ENCODE data around the gene HINT3.
"Not testable (repeated sequence)": the region's sequence is repeated elsewhere in the genome, so short reads cannot be mapped to it uniquely, and the experiment has no call there.

The HINT3 gene

DNA sequence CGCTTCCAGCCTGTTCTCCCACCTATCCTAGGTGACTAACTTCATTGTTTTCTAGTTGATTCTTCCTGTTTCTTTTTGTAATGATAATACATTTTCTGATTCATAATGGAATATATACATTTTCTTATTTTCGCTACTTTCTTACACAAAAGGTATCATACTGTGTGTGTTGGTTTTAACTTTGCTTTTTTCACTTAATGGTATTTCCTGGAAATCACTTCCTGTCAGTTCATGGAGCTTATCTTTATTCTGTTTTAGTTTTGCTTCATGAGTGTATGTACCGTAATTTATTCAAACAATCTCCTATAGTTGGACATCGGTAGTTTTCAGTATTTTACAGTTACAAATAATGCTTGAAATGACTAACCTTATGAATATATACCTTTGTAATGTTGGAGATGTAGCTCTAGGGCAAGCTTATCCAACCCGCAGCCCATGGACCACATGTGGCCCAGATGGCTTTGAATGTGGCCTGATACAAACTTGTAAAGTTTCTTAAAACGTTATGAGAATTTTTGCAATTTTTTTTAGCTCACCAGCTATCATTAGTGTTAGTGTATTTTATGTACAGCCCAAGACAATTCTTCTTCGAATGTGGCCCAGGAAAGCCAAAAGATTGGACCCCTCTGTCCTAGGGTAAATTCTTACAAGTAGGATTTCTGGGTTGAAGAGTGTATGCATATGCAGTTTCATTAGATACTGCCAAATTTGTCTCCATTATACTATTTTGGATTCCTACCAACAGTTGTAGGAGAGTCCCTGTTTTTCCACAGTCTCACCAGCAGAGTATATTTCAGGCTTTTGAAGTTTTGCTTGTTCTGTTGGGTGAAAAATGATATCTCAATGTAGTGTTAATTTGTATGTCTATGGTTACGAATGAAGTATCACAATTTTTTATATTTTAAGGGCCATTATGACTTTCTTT lies 46.4 kb downstream of the HINT3 start:
- DNase-seq (ENCODE audit: low read depth in 2 of 2), result no peak

DNA sequence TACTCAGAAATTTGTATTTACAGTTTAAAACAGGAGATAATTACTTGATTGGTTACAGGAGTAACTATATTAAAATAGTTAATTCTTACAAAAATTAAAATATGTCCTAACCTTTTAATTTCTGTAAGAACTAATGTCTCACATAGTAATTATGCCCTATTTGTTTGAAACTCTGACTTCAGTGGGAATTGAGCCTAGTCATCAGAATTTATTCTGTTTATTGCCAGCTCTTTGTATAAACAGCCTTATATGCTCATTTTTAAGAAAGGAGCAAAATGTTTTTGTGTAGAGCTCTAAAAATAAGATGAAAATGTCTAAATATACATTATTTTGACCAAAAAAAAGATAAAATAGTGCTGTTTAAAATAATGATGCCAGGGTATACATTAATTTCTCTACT lies 51.2 kb downstream of the HINT3 start:
- DNase-seq (ENCODE audit: low read depth in 2 of 2), result no peak

GRCh38 chr6:126010040-126010439 lies 53.5 kb downstream of the HINT3 start:
- no peak for DNase-seq (ENCODE audit: low read depth in 2 of 2)

DNA sequence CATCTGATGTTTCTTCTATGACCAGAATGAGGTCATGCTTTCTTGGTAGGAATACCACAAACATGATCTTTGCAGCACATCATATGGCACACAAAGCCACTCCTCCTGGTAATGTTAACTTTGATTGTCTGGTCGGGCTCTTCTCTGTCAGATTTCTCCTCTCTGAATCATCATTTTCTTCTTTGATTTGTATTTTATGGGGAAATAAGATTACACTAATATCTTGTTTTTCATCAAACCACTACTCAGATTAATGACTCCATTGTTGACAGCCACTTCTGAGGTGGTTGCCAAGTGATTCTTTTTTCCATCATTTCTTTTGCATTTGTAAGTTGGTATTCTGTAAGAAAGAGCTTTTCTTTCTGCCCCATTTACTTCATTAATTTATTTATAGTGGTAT lies 59.3 kb downstream of the HINT3 start:
- DNase-seq (ENCODE audit: low read depth in 2 of 2), result no peak

DNA sequence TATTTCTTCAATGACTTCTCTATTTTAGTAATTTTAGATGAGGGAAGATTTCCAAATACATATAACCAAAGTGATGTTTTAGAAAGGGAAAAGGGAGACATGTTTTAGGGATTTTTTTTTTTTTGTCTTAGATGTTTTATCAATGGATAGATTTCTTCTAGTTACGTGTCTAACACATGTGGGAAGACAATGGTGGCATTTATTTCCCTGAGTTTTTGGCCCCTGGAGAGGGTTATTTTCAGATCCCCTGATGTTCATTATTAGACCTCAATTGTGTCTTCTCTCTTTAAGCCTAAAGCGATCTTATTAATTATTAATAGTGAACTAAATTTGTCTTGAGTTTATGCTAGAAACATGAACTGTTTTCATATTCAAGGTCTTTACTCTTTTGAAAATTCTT lies 60.0 kb downstream of the HINT3 start:
- DNase-seq (ENCODE audit: low read depth in 2 of 2), result no peak

DNA sequence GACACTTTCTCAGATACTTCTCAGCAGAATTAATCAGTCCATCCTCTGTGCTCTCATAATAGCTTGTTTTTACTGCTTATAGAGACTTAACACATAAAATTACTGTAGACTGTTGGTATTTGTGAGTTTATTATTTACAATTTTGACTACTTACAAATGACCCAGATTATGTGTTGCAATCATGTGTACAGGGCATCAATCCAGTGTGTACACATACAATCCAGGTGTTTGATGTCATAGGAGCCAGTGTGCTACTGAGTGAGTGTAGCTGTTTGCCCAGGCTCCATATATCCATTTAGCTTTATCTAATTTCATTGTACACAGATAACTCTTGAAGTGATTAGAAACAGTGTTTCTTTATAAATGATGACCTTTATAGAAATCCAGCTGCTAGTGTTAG lies 61.1 kb downstream of the HINT3 start:
- DNase-seq (ENCODE audit: low read depth in 2 of 2), result no peak

GRCh38 chr6:126020305-126021050 lies 63.9 kb downstream of the HINT3 start:
- no peak for DNase-seq (ENCODE audit: low read depth in 2 of 2)

DNA sequence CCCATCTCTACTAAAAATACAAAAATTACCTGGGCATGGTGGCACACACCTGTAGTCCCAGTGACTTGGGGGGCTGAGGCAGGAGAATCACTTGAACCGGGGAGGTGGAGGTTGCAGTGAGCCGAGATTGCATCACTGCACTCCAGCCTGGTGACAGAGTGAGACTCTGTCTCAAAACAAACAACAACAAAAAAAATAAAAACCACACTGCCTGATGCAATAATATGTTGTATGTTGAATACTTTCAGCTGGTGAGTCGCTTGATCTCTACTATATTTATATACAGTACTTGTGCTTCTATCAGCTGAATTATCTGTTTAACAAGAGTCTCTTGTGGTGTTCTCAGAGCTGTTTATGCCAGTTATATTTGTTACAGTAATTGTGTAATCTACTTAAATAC lies 66.9 kb downstream of the HINT3 start:
- not testable (repeated sequence) for DNase-seq (ENCODE audit: low read depth in 2 of 2)

GRCh38 chr6:126026001-126026400 lies 69.4 kb downstream of the HINT3 start:
- DNase-seq (ENCODE audit: low read depth in 2 of 2), result no peak

GRCh38 chr6:126027601-126028000 lies 71.0 kb downstream of the HINT3 start:
- no peak for DNase-seq (ENCODE audit: low read depth in 2 of 2)

All from stimulated activated CD8-positive, alpha-beta memory T cell treated with anti-CD3 and anti-CD28 coated beads, Interleukin-15, amount 100 ng/mL, for 48 hours (primary cell).